GM12872 (cell line): ENCODE data around the gene NR1D2.

ENCODE experiments used
- CTCF ChIP-seq: IDR thresholded peaks from 3 replicates; pipeline ENCODE4 v1.5.1; 2011; ENCODE audit warnings: low read depth, mild to moderate bottlenecking, low read length, moderate library complexity; ENCODE audit not compliant: insufficient read depth

The NR1D2 gene

DNA sequence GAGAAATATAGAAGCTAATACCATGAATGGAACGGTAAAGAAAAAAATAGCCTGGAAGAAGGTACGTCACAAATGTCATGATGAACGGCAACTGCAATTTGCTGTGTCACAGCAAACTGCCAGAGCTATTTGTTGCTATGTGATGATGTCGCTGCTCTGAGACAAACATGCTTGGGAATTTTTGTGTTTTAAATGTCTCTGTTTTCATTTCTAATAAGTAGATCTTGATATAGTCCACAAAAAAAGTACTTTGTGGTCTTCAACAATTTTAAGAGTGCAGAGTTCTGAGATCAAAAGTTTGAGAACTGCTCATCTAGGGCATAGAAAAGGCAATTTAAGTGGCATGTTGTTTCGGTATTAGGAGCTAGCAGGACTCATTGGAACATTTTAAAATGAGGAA is 4.3 kb upstream of the NR1D2 start:
- TF ChIP-seq CTCF, result no peak

DNA sequence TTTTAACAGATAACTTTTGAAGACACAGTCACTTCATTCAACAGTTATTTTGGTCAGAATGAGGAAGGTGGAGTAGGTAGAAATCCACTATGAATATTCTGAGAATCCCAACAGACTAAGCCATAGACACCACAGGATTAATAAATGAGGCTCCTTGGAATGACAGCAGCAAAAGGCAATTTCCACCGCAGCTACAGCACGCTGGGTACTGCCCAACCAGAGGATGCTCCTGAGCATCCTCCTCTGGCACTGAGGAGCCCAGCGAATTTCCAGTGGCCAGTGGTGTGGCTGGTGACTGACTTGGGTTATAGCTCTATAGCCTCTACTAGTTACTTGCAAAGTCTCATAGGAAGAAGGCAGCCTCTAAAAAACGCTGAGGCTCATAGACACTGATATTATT is 3.6 kb upstream of the NR1D2 start:
- no peak for TF ChIP-seq CTCF

GRCh38 chr3:23942546-23942945 is 2.5 kb upstream of the NR1D2 start:
- TF ChIP-seq CTCF, result no peak

DNA sequence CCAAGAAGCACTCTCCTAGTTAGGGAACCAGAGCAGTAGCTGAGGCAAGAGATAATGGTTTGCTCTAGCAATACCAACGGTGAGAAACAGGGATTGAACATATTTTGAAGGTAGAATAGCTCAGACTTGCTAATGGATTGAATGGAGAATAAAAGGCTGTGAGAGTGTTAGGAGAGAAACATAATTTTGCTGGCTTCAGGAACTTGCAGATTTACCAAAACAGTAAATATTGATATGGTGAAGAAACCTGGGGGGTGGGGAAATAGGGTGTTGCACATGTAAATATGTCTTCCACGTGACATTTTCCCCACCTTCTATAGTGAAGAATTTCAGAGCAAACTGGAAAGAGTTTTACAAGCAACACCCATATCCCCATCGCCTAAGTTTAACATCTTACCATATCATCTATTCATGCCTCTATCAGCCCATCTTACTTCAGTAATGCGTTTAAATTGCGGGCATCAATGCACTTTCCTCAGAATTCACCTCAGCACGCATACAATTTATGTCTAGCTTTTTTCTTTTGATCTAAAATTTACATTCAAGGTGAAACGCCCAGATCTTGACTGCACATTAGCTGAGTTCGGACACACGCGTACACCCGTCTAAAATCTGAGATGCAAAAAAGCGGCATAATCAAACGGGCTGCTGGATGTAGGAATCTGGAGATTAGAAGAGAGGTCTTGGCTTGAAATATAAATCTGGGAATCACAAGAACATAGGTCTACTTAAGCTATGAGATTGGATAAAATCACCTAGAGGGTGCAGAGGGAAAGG is 891 bp upstream of the NR1D2 start:
- no peak for TF ChIP-seq CTCF

DNA sequence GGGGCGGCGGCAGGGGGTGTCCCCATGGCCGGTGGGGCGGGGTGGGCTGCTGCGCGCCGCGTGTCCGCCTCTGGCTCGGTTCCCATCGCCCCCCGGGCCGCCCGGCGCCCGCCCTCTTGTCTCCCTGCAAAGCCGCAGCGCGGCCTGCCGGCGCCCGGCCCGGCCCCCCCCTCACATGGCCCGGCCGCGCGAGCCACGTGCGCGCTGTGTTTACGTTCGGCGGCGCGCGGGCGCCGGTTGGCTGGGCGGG is 502 bp downstream of the NR1D2 start:
- no peak for TF ChIP-seq CTCF

DNA sequence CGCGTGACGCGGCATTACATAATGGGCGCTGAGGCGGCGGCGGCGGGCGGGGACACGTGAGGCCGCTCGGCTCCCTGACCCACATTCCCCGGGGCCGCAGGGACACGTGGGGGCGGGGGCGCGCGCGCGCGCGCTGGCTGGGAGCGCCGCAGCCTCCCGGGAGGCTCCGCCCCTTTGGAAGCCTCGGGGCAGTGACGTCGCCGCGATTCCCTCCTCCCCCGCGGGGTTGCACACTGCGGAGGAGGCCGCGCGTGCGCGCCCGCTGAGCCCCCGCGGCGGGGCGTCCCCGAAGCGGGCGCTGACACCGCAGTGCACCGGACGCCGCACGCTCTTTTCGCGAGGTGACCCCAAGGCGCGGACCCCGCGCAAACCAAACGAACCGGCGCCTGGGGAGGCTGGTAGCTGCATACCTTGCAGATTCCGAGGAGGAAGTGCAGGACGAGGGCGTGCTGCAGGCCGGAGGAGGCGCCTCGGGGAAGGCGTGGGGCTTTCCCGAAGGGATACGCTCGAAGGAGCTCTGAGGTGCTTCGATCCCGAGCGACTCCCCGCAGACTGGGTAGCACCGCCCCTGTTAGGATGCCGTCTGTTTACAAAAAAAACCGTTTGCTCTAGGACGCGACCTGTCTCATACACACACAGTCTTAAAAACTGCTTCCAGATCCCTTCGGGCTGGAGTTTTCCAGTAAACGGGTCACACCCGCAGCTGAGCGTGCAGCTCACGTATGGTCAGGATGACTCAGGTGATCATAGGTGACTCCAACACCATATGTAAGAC is 1.0 kb downstream of the NR1D2 start:
- 0 out of 3 replicates have a peak, but pooled peaks have one; percentile 5 for TF ChIP-seq CTCF

DNA sequence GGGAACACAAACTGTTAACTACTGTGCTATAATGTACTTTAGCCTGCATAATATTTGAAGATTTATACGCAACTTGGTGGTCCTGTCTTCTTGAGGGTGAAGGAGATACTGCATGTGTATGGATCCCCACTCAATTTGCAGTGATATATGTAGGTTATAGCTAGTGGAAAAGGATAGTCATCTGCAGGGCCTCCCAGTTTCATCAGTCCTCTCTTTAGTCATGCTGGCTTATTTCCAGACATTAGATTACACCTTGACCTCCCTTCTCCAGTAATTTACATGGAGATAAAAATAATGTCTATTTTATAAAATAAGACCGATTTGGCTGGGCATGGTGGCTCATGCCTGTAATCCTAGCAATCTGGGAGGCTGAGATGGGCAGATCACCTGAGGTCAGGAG is 3.7 kb downstream of the NR1D2 start:
- TF ChIP-seq CTCF, result no peak
